Fibroblast of lung (primary cell): ENCODE results near the gene CPA4. TPM values are rescaled to one million over a fixed set of nuclear protein-coding genes. Genes with fewer than 3 reads are reported as not detected.

ENCODE experiments used
- DNase-seq, 2 donors: peaks; one replicate each; pipeline versions ENCODE4 v3.0.0 to v3.0.0-alpha.2; 2010; ENCODE audit warnings: low read depth in 2 of 2
- H2AFZ ChIP-seq: 2 replicates; pipeline ENCODE4 v1.5.1; 2012; ENCODE audit warnings: low read length, control low read depth, inconsistent platforms
- H3K27ac ChIP-seq: 2 replicates; pipeline ENCODE4 v1.5.1; 2011; ENCODE audit warnings: low read length, control low read depth; ENCODE audit not compliant: insufficient read depth
- H3K27me3 ChIP-seq: 2 replicates; pipeline ENCODE4 v1.5.1; 2011; ENCODE audit warnings: mild to moderate bottlenecking, low read length; ENCODE audit not compliant: control insufficient read depth, insufficient read depth
- H3K36me3 ChIP-seq: 2 replicates; pipeline ENCODE4 v1.5.1; 2011; ENCODE audit warnings: low read length; ENCODE audit not compliant: control insufficient read depth, insufficient read depth
- H3K4me1 ChIP-seq: 2 replicates; pipeline ENCODE4 v1.5.1; 2011; ENCODE audit warnings: low read length; ENCODE audit not compliant: control insufficient read depth, insufficient read depth; ENCODE audit errors: extremely low read depth
- H3K4me2 ChIP-seq: 2 replicates; pipeline ENCODE4 v1.5.1; 2011; ENCODE audit warnings: low read length, control low read depth; ENCODE audit not compliant: insufficient read depth; ENCODE audit errors: extremely low read depth
- H3K4me3 ChIP-seq, 4 experiments: fragments of 200-600 bp in 1 of 4; sonication (generic) in 1 of 4; replicated peaks in 1 of 4; 2 replicates each; pipeline ENCODE4 v1.5.1; 2011 to 2016; ENCODE audit warnings: low read length in 4 of 4, low read depth in 3 of 4, mild to moderate bottlenecking in 3 of 4, control low read depth in 2 of 4, inconsistent platforms in 1 of 4, mixed read lengths in 1 of 4; ENCODE audit not compliant: insufficient read depth in 1 of 4; ENCODE audit errors: control extremely low read depth in 1 of 4
- H3K79me2 ChIP-seq: 2 replicates; pipeline ENCODE4 v1.5.1; 2012; ENCODE audit warnings: mild to moderate bottlenecking, low read length, inconsistent platforms; ENCODE audit not compliant: control insufficient read depth, insufficient read depth
- H3K9ac ChIP-seq: 2 replicates; pipeline ENCODE4 v1.5.1; 2011; ENCODE audit warnings: mild to moderate bottlenecking, low read length, control low read depth; ENCODE audit not compliant: insufficient read depth
- H3K9me3 ChIP-seq: 2 replicates; pipeline ENCODE4 v1.5.1; 2012; ENCODE audit warnings: low read depth, low read length; ENCODE audit not compliant: control insufficient read depth, insufficient read depth
- H4K20me1 ChIP-seq: 2 replicates; pipeline ENCODE4 v1.5.1; 2011; ENCODE audit warnings: low read length; ENCODE audit not compliant: control insufficient read depth, insufficient read depth; ENCODE audit errors: extremely low read depth
- CTCF ChIP-seq, 2 donors: IDR thresholded peaks in 1 of 2; conservative IDR thresholded peaks in 1 of 2; 1 replicate in 1 of 2; 2 replicates in 1 of 2; pipeline ENCODE4 v1.5.1; 2011 to 2012; ENCODE audit warnings: low read length in 2 of 2, control low read depth in 1 of 2, inconsistent platforms in 1 of 2, low read depth in 1 of 2, mild to moderate bottlenecking in 1 of 2
- EZH2 ChIP-seq: IDR thresholded peaks from 2 replicates; pipeline ENCODE4 v1.5.1; 2012; ENCODE audit warnings: low read length, control low read depth, mild to moderate bottlenecking; ENCODE audit errors: missing control alignments
- polyA plus RNA-seq, 2 donors: library from polyadenylated mRNA; depleted of rRNA in 1 of 2; stranded (reverse) in 1 of 2; unstranded in 1 of 2; fragments of >200 nt; gene quantifications; 2 replicates each; pipeline ENCODE4 v1.2.1, GENCODE V29; 2011 to 2012; ENCODE audit warnings: missing spikeins in 1 of 2
- total RNA-seq: library from RNA; depleted of rRNA; stranded (reverse); fragments of >200 nt; gene quantifications from 2 replicates; pipeline ENCODE4 v1.2.1, GENCODE V29; 2014

The CPA4 gene
- total and polyA plus RNA-seq, 2 donors (not counting 1 experiment from before 2014, with no cell fraction given), result 6.4 to 48.3 TPM

- Histone ChIP-seq H3K4me1 (peaks cover 32% of the 10 kb centered on the region), H3K27ac (no peak overlapping the region), H3K4me3 (no peak overlapping the region), H3K4me2 (no peak overlapping the region), H2AFZ (no peak overlapping the region), H3K79me2 (no peaks in the 10 kb centered on the region), H3K9me3 (no peaks in the 10 kb centered on the region), H3K9ac (no peak overlapping the region), H3K36me3 (no peaks in the 10 kb centered on the region), H4K20me1 (no peaks in the 10 kb centered on the region), H3K27me3 (no peaks in the 10 kb centered on the region)
- TF ChIP-seq EZH2 (no peak), CTCF (conservative IDR thresholded peaks at IDR 0.05 in 1 of 2, IDR thresholded peaks at IDR 0.05 in 1 of 2; ENCODE audit: low read depth in 1 of 2, low read length in 2 of 2) (no peak)
- no peak for DNase-seq
These were observed 71.5 kb downstream of the CPA4 start for GRCh38 chr7:130364451-130364850.

- TF ChIP-seq CTCF (conservative IDR thresholded peaks at IDR 0.05 in 1 of 2, IDR thresholded peaks at IDR 0.05 in 1 of 2; ENCODE audit: low read depth in 1 of 2, low read length in 2 of 2), result no peak
- no peak for TF ChIP-seq EZH2
- Histone ChIP-seq H3K9me3 (no peaks in the 10 kb centered on the region), H2AFZ (no peak overlapping the region), H3K27ac (peak overlapping the region; percentile 30), H3K9ac (no peak overlapping the region), H3K27me3 (no peaks in the 10 kb centered on the region), H3K79me2 (no peaks in the 10 kb centered on the region), H3K4me3 (no peak overlapping the region), H3K4me2 (no peak overlapping the region), H3K4me1 (peaks cover 38% of the 10 kb centered on the region), H4K20me1 (no peaks in the 10 kb centered on the region), H3K36me3 (no peaks in the 10 kb centered on the region)
- DNase-seq, result peak in 1 of 2 donors; percentile 82
These were observed 72.1 kb downstream of the CPA4 start for GRCh38 chr7:130365088-130365487.

GRCh38 chr7:130365511-130366441, 72.8 kb downstream of the CPA4 start:
- Histone ChIP-seq H4K20me1 (no peaks in the 10 kb centered on the region), H3K4me1 (peaks cover 40% of the 10 kb centered on the region), H3K4me3 (no peak overlapping the region), H2AFZ (no peak overlapping the region), H3K9me3 (no peaks in the 10 kb centered on the region), H3K4me2 (no peak overlapping the region), H3K79me2 (no peaks in the 10 kb centered on the region), H3K36me3 (no peaks in the 10 kb centered on the region), H3K9ac (no peak overlapping the region), H3K27ac (peak overlapping the region; percentile 54), H3K27me3 (no peaks in the 10 kb centered on the region)
- peak; percentile 65 to 99 for DNase-seq
- no peak for TF ChIP-seq EZH2
- no peak for TF ChIP-seq CTCF (conservative IDR thresholded peaks at IDR 0.05 in 1 of 2, IDR thresholded peaks at IDR 0.05 in 1 of 2; ENCODE audit: low read depth in 1 of 2, low read length in 2 of 2)
